Effector CD4-positive, alpha-beta T cell (primary cell): Measurements from ENCODE around the gene TSPAN10.

Experiments
- DNase-seq: peaks from one replicate; pipeline ENCODE4 v3.0.0-alpha.2; 2020

The TSPAN10 gene

DNA sequence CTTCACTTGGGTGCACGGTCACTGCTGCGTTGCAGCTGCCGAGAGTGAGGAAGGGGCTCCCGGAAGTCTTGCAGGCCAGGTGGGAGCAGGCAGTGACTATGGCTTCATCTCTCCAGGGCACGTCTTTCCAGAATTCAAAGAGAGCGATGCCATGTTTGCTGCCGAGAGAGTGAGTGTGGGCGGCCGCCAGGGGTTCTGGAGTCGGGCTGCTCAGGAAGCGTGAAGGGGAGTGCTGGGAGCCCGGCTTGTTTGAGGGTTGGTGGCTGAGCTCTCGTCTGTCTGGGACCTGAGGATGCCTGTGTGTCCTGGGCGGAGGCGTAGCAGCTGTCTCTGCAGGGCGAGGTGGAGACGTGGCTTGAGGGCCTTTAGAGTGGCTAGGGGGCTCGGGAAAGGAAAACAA lies 53.1 kb downstream of the TSPAN10 start:
- DNase-seq, result no peak

DNA sequence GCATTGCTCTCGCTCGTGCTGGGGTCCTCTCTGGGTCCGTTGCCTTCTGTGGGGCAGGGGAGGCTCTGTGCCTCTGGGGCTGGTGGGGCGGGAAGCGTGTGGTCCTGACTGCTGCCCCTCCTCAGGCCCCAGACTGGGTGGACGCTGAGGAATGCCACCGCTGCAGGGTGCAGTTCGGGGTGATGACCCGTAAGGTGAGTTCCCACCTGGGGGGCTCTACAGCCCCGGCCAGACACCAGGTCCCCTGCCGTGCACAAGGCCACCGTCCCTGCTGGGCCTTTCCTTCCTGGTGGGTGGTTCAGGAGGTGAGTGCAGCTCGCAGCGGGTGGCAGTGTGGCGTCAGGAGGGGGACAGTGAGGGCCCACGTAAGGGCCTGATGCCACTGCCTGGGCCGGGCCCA lies 53.6 kb downstream of the TSPAN10 start:
- no peak for DNase-seq

DNA sequence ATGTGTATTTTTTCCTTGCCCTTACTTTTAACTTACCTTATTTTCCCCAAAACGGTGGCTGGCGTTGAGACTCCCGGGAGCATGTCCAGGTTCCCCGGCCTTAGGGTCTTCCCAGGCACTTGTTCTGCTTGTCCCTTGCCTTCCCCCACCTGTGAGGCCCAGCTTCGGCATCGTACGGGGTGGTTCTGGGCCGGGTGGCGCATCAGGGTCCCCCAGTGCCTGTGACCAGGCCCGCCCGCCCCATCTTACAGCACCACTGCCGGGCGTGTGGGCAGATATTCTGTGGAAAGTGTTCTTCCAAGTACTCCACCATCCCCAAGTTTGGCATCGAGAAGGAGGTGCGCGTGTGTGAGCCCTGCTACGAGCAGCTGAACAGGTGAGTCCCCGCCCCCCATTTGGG lies 54.2 kb downstream of the TSPAN10 start:
- DNase-seq, result no peak

DNA sequence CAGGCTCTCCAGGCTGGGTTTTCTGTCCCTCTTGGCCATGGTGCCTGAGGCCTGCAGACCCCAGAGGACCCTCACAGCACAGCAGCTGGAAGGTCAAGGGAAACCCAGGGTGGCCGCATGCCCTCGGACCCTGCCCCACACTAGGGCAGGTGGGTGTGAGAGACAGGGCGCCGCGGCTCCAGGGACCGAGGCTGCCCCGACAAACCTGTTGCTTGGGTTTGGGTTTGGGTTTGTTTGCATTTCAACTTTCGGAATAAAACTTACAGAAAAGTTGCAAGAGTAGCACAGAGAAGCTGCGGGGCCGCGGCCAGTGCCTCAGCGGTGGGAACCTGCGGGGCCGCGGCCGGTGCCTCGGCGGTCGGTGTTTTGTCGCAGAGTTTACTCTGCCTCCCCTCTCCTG lies 54.6 kb downstream of the TSPAN10 start:
- no peak for DNase-seq

DNA sequence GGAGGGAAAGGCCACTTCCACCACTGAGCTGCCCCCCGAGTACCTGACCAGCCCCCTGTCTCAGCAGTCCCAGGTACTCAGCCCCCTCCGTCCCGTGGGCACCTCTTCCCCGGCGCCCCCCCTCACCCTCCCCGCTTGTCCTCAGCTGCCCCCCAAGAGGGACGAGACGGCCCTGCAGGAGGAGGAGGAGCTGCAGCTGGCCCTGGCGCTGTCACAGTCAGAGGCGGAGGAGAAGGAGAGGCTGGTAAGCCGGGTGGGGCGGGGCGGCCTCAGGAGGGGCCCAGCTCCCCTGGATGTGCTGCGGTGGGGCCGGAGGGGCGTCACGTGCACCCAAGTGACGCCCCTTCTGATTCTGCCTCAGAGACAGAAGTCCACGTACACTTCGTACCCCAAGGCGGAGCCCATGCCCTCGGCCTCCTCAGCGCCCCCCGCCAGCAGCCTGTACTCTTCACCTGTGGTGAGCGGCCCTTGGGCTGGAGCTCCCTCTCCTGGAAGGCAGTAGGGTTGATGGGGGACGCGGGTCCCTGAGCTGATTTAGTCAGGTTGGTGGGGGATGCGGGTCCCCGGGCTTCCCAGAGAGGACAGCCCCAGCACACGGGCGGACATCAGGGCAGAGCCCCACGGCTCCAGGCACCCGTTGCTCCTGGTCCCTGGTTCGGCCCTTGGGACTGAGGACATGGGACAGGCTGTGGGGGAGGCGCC lies 56.7 kb downstream of the TSPAN10 start:
- DNase-seq, result no peak

DNA sequence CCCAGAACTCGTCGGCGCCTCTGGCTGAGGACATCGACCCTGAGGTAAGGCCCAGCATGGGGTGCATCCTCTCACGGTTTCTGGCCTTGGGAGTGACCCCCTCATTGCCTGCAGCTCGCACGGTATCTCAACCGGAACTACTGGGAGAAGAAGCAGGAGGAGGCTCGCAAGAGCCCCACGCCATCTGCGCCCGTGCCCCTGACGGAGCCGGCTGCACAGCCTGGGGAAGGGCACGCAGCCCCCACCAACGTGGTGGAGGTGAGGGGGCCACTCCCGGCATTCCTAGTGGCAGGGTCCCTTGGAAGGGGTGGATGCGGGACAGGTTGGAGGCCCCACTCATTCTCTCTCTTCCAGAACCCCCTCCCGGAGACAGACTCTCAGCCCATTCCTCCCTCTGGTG lies 57.8 kb downstream of the TSPAN10 start:
- no peak for DNase-seq

DNA sequence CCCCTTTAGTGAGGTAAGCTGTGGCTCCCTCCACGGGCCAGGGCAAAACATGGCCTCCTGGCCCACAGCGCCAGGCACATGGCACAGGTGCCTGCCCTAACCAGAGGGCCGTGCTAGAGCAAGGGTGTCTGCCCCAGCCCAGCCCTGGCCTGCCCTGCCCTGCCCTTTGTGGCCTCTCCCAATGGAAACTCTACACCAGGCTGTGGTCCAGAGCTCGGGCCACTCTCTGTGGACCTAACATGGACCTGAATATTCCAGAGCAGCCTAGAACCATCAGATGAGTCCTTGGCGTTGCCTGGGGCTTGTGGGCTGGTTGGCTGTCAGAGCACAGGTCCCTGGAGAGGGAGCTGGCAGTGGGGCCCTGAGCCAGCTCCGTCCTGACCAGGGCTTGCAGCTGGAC lies 58.2 kb downstream of the TSPAN10 start:
- no peak for DNase-seq

DNA sequence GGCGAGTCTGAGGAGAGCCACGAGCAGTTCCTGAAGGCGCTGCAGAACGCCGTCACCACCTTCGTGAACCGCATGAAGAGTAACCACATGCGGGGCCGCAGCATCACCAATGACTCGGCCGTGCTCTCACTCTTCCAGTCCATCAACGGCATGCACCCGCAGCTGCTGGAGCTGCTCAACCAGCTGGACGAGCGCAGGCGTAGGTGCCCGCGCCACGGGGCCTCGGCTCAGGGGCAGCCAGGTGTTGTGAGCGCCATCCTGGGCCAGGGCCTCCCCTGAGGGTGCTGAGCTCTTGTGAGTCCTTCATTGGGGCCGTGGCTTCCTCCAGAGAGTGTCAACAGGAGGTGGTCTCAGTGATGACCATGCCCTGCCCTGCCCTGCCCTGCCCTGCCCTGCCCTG lies 58.8 kb downstream of the TSPAN10 start:
- DNase-seq, result no peak

DNA sequence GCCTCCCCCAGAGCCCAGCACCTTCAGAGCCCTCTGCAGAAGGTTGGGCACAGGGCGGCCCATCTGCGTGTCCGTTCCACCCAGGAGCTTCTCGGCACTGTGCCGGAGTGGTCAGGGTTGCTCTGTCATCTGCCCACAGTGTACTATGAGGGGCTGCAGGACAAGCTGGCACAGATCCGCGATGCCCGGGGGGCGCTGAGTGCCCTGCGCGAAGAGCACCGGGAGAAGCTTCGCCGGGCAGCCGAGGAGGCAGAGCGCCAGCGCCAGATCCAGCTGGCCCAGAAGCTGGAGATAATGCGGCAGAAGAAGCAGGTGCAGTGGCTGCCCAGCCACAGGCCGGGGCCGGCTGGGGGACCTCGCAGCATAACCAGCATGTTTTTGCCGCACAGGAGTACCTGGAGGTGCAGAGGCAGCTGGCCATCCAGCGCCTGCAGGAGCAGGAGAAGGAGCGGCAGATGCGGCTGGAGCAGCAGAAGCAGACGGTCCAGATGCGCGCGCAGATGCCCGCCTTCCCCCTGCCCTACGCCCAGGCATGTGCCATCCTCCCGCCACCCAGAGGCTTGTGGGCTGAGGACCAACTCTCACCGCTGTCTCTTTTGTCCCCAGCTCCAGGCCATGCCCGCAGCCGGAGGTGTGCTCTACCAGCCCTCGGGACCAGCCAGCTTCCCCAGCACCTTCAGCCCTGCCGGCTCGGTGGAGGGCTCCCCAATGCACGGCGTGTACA lies 59.4 kb downstream of the TSPAN10 start:
- DNase-seq, result no peak

DNA sequence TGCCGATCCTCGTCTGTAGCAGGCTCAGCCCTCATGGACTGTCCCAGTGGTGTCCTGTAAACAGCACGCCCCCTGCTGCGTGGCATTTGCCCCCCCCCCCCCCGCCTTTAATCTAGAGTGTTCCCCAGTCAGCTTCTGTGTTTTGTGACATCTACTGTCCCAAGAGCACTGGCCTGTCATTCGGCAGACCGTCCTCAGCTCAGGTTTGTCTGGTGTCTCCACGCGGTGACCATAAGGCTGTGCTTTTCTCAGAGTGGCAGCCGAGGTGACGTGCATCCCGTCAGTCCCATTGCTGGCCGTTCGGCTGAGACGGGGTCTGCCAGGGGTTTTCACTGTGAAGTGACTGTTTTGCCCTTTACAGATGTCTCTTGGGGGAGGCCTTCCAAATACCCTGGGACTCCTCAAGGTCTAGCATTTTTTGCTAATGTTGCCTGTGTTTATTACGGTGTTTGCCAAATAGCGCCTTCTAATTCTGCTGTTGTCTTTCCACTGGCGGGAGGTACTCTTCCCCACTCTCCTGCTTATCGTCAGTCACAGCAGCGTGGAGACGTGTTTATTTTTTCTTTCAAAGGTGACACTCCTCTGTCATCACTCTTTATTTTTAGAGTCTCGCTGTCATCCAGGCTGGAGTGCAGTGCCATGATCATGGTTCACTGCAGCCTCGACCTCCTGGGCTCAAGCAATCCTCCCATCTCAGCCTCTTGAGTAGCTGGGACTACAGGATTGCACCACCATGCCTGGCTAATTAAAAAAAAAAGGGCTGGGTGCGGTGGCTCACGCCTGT lies 60.5 kb downstream of the TSPAN10 start:
- no peak for DNase-seq
